Natural killer cell treated with Interleukin-12 subunit alpha and Interleukin-12 subunit beta and Interleukin-15 and Interleukin-18, amount 100 ng/mL, for 72 hours (primary cell): ENCODE results near the gene MYMK. TPM values are rescaled to one million over a fixed set of nuclear protein-coding genes. Genes with fewer than 3 reads are reported as not detected.

Source experiments
- ATAC-seq, 2 donors: fragments of 150-1000 bp; cut with Tn5 transposase in 1 of 2; sonication (Bioruptor Pico), chemical (Tn5 transposase) in 1 of 2; 2 replicates each; pipeline ENCODE4 v1.10.0; 2021
- DNase-seq: peaks from one replicate; pipeline ENCODE4 v3.0.0; 2022; ENCODE audit warnings: low spot score
- H3K27ac Mint-ChIP-seq, 2 donors: 1 replicate in 1 of 2; 2 replicates in 1 of 2; pipeline ENCODE4 v1.8.0; 2022; ENCODE audit warnings: mixed read lengths in 2 of 2, mild to moderate bottlenecking in 1 of 2, moderate library complexity in 1 of 2
- H3K27me3 Mint-ChIP-seq, 2 donors: 1 replicate in 1 of 2; 2 replicates in 1 of 2; pipeline ENCODE4 v1.8.0; 2022; ENCODE audit warnings: mixed read lengths in 2 of 2
- H3K36me3 Mint-ChIP-seq: one replicate; pipeline ENCODE4 v1.8.0; 2022; ENCODE audit warnings: mixed read lengths
- H3K4me1 Mint-ChIP-seq, 2 donors: 1 replicate in 1 of 2; 2 replicates in 1 of 2; pipeline ENCODE4 v1.8.0; 2022; ENCODE audit warnings: low read depth in 2 of 2, mixed read lengths in 2 of 2, mild to moderate bottlenecking in 1 of 2
- H3K4me3 Mint-ChIP-seq: one replicate; pipeline ENCODE4 v1.8.0; 2022; ENCODE audit warnings: mixed read lengths
- H3K9me3 Mint-ChIP-seq: 2 replicates; pipeline ENCODE4 v1.8.0; 2022; ENCODE audit warnings: mixed read lengths
- total RNA-seq, 2 donors: library from RNA; stranded (reverse); gene quantifications; one replicate each; pipeline ENCODE4 v1.2.3, GENCODE V29; 2022

MYMK gene
- total RNA-seq, 2 donors from 2014 or later, result not detected

DNA sequence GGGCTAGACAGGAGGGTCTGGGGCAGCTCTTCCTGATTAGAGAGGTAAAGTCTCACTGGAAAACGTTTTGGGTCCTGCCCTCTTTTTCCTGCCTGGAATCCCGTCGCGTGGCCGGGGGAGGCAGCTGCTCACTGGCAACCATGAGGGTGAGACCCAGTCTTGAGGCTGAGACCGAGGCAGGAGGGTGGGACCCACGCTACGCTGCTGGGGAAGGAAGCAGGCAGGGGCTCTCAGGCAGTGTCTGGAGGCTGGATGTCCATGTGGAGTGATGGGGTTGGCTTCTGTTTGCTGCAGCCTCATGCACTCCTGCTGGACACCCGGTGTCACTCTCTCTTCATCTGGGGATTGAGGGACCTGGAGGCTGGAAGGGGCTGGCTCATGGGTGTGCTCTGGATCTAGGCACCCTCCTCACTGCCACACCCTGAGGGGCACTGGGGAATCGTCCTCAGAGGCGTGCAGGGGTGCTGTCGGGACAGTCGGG lies 34.5 kb downstream of the MYMK start:
- Mint-ChIP-seq H3K4me3 (no peak overlapping the region), H3K4me1 (peaks cover 0 to 4% of the 10 kb centered on the region in 2 donors), H3K27me3 (no peaks in the 10 kb centered on the region), H3K9me3 (no peaks in the 10 kb centered on the region), H3K27ac (no peak overlapping the region), H3K36me3 (no peaks in the 10 kb centered on the region)
- DNase-seq (no peak), ATAC-seq (no peak)

DNA sequence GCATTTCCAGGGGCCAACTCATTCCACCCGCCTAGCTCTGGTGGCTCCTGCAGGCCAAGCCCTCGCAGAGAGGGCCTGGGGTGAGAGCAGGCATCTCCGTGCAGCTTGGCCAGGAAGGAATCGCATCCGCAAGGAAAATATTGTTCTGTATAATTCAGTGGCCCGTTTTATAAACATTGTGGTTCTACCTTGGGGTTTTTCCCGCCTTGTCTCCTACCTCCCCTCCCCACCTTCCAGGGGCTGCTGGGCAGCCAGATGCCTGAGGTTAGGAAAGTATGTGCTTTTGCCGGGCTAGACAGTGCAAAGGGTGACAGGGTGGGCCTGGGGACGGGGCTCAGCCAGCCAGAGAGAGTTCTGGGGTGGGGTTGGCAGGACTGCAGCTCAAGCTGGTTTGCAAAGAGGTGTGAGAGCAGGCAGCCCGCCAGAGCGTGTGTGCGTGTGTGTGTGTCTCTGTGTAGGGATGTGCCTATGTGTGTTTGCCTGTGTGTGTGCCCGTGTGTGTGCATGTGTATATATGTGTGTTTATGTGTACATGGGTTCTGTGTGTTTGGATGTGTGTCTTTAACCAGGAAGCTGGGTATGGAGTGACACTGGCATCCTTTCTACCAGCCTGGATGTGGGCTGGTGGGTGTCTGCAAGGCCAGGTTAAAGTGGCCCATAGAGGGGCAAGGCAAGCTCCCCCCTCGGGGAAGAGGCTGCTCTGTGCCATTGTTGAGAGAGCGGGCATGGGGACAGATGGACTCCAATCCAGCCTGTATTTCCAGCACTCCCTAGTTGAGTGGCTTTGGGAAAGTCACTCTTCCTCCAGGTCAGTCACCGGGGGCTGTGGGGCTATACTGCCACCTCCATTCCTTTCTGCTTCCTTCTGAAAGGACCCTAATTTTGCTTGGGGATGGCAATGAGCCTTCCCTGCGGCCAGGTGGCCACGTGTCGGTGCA lies 35.2 kb downstream of the MYMK start:
- H3K4me3 Mint-ChIP-seq, result no peak overlapping the region
- H3K27ac Mint-ChIP-seq, result no peak overlapping the region
- DNase-seq, result peak; percentile 53
- no peak for ATAC-seq
- H3K9me3 Mint-ChIP-seq, result no peaks in the 10 kb centered on the region
- H3K27me3 Mint-ChIP-seq, result no peaks in the 10 kb centered on the region
- peaks cover 0 to 4% of the 10 kb centered on the region in 2 donors for H3K4me1 Mint-ChIP-seq
- H3K36me3 Mint-ChIP-seq, result no peaks in the 10 kb centered on the region

DNA sequence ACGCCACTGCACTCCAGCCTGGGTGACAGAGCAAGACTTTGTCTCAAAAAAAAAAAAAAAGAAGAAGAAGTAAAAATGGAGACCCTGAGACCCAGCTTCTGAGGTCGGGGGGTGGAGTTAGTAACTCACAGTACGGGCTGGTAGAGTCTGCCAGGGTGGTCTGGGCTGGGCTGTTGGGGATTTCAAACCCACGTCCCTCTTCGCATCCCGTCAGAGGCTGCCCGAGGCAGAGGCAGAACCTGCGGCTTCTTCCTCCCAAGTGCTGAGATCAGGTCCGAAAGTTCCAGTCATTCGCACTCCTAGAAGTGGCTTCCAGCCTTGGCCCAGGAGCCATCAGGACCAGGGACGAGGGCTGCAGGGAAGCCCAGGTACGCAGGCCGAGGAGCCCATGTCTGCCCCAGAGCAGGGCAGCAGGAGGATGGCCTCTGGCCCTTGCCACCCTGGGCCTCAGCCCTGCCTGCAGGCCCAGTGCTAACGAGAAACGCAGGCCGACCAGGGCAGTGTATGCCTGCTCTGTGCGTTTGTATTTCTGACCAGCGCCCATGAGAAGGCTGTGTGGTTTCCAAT lies 36.0 kb downstream of the MYMK start:
- Mint-ChIP-seq H3K4me1 (peaks cover 0 to 4% of the 10 kb centered on the region in 2 donors), H3K4me3 (no peak overlapping the region), H3K9me3 (no peaks in the 10 kb centered on the region), H3K27me3 (no peaks in the 10 kb centered on the region), H3K27ac (no peak overlapping the region), H3K36me3 (no peaks in the 10 kb centered on the region)
- peak; percentile 58 for DNase-seq
- no peak for ATAC-seq

DNA sequence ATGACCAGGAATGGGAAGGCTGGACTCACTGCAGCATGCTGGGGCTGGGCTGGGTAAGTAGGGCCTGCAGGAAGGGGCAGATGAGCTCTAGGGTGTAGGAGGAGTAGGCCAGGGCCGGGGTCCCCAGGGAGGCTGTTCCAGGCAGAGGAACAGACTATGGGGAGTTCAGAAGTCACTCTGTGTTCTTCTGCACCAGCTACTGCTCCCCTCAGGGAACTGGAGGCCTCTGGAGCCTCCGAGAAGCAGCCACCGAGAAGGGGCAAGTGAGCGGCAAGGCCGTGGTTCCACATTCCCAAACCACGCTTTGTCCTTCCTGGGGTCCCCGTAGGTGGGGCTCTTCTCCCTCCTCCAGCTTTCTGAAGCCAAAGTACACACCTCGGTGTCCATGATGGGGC lies 37.4 kb downstream of the MYMK start:
- ATAC-seq (no peak), DNase-seq (no peak)
- Mint-ChIP-seq H3K4me1 (peaks cover 0 to 4% of the 10 kb centered on the region in 2 donors), H3K27ac (no peak overlapping the region), H3K4me3 (no peak overlapping the region), H3K27me3 (peaks cover 0 to 3% of the 10 kb centered on the region in 2 donors), H3K9me3 (no peaks in the 10 kb centered on the region), H3K36me3 (no peaks in the 10 kb centered on the region)

DNA sequence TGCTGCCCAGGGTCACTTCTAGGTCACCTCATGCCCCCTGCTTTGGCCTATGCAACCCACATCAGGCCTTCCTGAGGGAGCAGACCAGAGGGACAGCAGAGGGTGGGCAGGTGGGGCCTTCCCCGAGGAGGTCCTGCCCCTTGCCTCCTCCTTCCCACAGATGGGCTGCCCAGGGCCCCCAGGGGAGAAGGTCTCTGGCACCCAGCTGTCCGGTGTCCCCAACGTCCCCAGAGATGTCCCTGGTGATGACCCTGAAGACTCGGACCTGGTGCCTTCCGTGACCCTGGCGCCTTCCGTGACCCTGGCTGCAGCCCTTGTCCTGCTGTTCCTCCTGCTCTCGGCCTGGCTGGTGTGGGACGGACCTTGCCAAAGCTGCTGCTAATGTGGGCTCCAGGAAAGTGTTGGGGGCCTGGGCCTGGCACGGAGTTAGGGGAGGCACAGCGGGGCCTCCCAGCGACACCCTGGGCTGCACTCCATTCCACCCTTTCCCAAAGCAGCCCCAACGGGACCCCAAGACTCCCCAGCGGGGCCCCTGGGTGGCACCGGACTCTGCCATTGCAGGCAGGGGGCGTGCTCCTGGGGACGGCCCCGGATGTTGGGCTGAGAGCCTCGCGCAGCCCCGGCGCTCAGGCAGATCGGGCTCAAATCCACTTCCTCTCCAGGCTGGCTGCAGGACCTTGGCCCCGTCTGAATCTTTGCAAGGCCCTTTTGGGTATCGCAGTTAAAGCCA lies 39.1 kb downstream of the MYMK start:
- H3K4me3 Mint-ChIP-seq, result peak overlapping the region; percentile 39
- H3K27ac Mint-ChIP-seq, result peak overlapping the region in 1 of 2 donors; percentile 43
- peaks cover 0 to 3% of the 10 kb centered on the region in 2 donors for H3K27me3 Mint-ChIP-seq
- ATAC-seq, result peak; percentile 53 to 58
- peaks cover 0 to 4% of the 10 kb centered on the region in 2 donors for H3K4me1 Mint-ChIP-seq
- DNase-seq, result no peak
- no peaks in the 10 kb centered on the region for H3K9me3 Mint-ChIP-seq
- H3K36me3 Mint-ChIP-seq, result no peaks in the 10 kb centered on the region

DNA sequence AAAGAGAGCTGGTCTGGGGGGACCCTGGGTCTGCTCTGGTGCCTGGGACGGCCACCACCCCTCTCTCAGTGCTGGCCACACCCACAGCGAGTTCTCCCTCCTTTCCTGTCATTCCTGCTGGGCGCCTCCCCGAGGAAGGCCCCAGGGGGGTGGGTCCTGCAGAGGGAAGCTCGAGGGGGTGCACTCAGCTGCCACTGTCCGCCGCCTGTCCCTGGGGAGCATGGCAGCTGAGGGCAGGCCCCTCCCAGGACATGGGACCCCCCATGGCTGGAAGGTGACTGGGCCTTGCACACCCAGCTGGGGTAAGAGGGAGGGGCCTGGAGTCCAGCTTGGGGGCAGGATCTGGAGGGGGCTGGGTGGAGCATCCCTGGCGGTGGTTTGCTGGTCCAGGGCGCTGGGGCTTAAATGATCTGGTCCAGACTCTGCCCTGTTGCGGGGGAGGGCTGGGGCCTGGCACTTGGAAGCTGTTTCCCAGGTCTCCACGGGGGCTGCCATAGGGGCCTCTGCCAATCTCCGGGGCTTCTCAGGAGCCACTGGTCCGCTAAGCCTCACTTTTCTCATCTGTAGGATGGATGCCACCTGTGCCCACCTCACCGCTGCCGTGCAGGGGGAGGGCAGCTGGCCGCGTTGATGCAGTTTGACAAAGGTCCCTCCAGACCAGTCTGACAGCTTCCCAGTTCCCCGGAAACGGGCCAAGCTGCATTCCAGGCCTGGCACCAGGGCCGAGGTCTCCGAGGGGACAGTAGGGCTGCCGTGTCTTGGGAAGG lies 39.9 kb downstream of the MYMK start:
- peaks cover 0 to 3% of the 10 kb centered on the region in 2 donors for H3K27me3 Mint-ChIP-seq
- no peaks in the 10 kb centered on the region for H3K36me3 Mint-ChIP-seq
- H3K9me3 Mint-ChIP-seq, result no peaks in the 10 kb centered on the region
- peaks cover 0 to 6% of the 10 kb centered on the region in 2 donors for H3K4me1 Mint-ChIP-seq
- ATAC-seq (no peak), DNase-seq (no peak)
- no peak overlapping the region for H3K27ac Mint-ChIP-seq
- no peak overlapping the region for H3K4me3 Mint-ChIP-seq

DNA sequence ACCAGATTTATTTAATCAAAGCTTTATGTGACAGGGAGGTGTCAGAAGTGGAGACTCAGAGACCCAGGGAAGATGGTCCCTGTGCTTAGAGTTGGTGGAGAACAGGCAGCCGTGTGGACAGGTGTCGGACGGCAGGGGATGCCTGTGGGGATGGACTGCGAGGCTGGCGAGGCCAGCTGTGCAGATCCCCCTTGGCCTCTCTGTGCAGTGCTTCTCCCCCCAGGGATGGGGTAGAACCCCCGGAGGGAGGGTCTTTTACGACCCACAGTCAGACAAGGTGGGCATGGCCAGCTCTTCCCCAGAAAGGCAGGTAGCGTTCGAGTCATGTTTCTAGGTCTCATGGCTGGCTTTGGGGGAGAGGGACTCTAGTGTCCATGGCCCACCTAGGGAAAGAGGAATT lies 41.1 kb downstream of the MYMK start:
- peaks cover 0 to 3% of the 10 kb centered on the region in 2 donors for H3K27me3 Mint-ChIP-seq
- no peaks in the 10 kb centered on the region for H3K9me3 Mint-ChIP-seq
- no peak for ATAC-seq
- peaks cover 0 to 11% of the 10 kb centered on the region in 2 donors for H3K4me1 Mint-ChIP-seq
- no peaks in the 10 kb centered on the region for H3K36me3 Mint-ChIP-seq
- H3K4me3 Mint-ChIP-seq, result no peak overlapping the region
- no peak overlapping the region for H3K27ac Mint-ChIP-seq
- no peak for DNase-seq

DNA sequence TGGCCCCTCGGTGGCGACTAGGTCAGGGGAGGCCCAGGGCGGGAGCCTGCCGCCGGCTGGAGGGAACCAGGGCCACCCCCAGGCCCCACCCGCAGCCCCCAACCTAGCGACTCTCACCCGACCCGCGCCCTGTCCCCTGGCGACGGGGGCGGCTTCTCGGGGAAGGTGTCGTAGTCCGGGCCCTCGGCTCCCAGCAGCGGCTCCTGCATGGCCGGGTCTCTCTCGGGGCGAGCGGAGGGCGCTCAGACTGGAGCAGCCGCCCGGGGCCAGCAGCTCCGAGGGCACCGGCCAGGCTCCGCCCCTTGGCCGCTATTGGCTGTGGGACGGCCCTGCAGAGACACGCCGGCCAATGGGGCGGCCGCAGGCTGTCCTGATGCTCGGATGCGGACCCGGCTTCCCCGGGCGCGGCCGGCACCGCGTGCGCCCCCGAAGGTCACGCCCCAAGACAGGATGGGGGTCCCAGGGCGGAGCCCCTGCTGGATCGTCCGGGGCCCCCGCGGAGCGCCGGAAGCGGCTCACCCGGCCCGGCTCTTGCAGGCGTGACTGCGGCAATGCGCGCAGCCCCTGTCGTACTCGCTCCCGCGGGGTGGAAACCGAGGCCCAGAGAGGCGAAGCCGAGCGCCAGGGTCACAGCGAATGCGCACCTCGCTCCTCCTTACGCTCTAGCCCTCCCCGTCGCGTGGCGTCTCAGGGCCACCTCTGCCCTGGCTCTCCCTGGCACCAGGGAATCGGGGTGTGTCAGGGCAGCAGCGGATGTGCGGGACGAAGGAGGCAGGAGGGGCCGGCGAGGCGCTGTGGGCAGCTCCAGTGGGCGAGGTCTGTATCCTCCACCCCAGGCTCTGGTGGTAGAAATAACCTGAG lies 45.7 kb downstream of the MYMK start, which contains the start of gene SLC2A6:
Gene SLC2A6 (minus strand): TSS at position 249 of the 861 bp plus-strand sequence. CDS start 40 bp downstream, at position 209.
- H3K4me3 Mint-ChIP-seq, result peak within 1 kb of the TSS; percentile 76
- H3K9me3 Mint-ChIP-seq, result no peaks in the 10 kb centered on the region
- H3K36me3 Mint-ChIP-seq, result no peaks in the 10 kb centered on the region
- H3K4me1 Mint-ChIP-seq, result peaks cover 0 to 13% of the 10 kb centered on the region in 2 donors
- DNase-seq (peak; percentile 92), ATAC-seq (peak; percentile 98)
- H3K27me3 Mint-ChIP-seq, result peaks cover 0 to 3% of the 10 kb centered on the region in 2 donors
- H3K27ac Mint-ChIP-seq, result peak within 1 kb of the TSS in 1 of 2 donors; percentile 45

DNA sequence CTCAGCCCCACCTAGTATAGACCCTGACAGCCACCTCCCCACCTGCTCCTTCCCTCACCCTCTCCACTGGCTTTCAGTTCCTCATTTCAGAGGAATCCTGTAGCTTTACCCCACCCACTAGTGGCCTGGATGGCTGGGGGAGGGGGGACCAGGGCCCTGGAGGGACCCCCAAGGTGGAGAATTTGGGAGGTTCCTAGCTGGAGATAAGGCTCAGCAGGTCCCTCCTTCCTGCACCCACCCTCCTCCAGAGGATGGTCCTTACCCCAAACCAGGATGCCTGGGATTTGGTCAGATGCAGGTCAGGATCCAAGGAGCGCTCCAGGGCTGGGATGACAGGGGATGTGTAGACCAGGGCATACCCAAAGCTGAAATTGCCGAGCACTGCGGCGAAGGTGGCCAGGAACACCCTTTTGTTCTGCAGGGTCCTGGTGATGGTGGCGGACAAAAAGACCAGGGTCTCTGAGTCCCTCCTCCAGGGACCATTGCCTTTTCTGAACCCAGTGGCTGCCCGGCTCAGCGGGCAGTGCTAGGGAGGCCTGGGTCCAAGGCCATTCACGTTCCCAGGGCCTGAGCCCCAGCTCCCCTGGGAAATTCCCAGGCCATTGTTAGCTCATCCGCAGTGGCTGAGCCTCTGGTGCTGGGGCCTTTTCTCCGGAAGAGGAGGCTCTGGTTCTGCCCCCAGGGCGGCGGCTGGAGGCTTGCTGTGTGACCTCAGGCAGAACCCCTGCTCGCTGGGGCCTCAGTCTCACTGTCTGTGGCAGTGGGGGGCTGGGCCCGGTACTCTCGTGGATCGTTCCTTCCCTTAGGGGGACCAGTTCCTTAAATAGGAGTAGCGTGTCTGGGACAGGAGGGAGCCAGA lies 46.5 kb downstream of the MYMK start:
- Mint-ChIP-seq H3K27ac (no peak overlapping the region), H3K4me3 (peak overlapping the region; percentile 76), H3K27me3 (peaks cover 0 to 2% of the 10 kb centered on the region in 2 donors), H3K36me3 (no peaks in the 10 kb centered on the region), H3K4me1 (peaks cover 0 to 13% of the 10 kb centered on the region in 2 donors), H3K9me3 (no peaks in the 10 kb centered on the region)
- peak; percentile 13 to 17 for ATAC-seq
- DNase-seq, result no peak

DNA sequence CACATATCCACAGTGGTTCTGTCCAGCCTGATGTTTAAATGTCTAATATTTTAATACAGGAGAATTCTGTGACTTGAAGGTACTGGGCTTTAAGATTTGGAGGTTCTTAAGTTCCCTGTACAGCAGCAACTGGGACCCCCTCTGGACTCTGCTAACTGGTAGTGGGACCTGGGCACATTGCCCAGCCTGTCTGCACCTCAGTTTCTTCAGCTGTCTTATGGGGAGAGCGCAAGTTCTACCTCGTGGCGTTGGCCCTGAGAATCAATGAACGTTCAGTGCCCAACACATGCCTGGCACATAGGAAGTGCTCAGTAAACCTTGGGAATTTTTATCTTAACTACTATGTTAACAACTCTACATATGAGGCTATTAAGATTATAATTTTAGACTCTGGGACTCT lies 47.3 kb downstream of the MYMK start:
- DNase-seq (no peak), ATAC-seq (no peak)
- Mint-ChIP-seq H3K9me3 (no peaks in the 10 kb centered on the region), H3K27ac (no peak overlapping the region), H3K27me3 (no peaks in the 10 kb centered on the region), H3K4me1 (peaks cover 0 to 13% of the 10 kb centered on the region in 2 donors), H3K36me3 (no peaks in the 10 kb centered on the region), H3K4me3 (peak overlapping the region; percentile 39)

DNA sequence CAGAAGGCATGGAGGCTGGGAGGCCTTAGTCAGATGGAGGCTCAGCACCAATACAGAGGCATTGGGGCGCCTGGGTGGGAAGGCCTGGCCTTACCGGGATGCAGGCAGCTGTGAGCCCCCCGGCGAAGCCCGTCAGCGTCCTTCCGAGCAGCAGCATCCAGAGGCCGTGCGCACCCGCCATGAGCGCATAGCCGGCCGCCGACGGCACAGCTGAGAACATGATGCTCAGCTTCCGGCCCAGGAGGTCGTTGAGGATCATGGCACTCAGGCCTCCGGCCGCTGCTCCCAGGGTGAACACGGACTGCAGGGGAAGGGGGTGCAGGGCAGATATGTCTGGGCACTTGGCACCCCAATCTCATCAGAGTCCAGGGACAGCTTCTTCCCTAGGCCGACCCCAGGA lies 47.8 kb downstream of the MYMK start:
- no peaks in the 10 kb centered on the region for H3K27me3 Mint-ChIP-seq
- H3K27ac Mint-ChIP-seq, result peak overlapping the region in 1 of 2 donors; percentile 83
- H3K36me3 Mint-ChIP-seq, result no peaks in the 10 kb centered on the region
- no peak for ATAC-seq
- DNase-seq, result no peak
- H3K9me3 Mint-ChIP-seq, result no peaks in the 10 kb centered on the region
- H3K4me3 Mint-ChIP-seq, result peak overlapping the region; percentile 50
- H3K4me1 Mint-ChIP-seq, result peaks cover 0 to 13% of the 10 kb centered on the region in 2 donors
